ENCODE data around the gene SYVN1.
A peak's percentile ranks its signal among the peaks of the same experiment; 100 is the strongest.

Gene SYVN1

DNA sequence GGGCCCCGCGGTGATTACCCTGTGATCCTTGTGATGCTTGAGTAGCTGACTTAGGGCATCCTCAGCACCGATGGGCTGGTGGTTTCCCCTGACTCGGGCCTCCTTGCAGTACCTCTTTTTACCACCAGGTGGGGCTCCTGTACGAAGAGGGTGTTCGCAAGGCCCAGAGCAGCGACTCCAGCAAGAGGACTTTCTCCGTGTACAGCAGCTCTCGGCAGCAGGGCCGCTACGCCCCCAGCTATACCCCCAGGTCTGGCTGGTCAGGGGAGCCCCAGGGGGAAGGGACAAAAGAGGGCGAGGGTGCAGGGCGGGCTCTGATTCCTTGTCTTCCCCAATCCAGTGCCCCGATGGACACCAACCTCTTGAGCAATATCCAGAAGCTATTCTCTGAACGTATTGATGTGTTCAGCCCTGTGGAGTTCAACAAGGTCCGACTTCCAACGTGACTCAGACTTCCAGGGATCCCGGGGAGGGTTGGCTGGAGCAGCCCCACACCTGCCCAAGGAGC is 23.9 kb downstream of the SYVN1 start:
- Histone ChIP-seq H3K9me2 (replicated peaks; ENCODE audit: low read depth, low read length) (no peaks in the 10 kb centered on the region), H3K9me3 (ENCODE audit: insufficient read depth, low read depth, low read length) (no peaks in the 10 kb centered on the region), H3K79me2 (ENCODE audit: insufficient read depth, low read length) (peaks cover 5% of the 10 kb centered on the region; the same call in 1 of the 2 replicates), H3F3A (ENCODE audit: low read depth) (peaks cover 5% of the 10 kb centered on the region; the same call in 1 of the 2 replicates), H3K27me3 (ENCODE audit: insufficient read depth, low read length, poor library complexity, severe bottlenecking) (no peaks in the 10 kb centered on the region), H3K4me2 (ENCODE audit: low read depth, low read length, poor library complexity, severe bottlenecking) (no peak overlapping the region), H3K4me1 (ENCODE audit: insufficient read depth, low read length, poor library complexity, severe bottlenecking) (peaks cover 18% of the 10 kb centered on the region), H2AFZ (ENCODE audit: low read length) (no peak overlapping the region), H3K9ac (ENCODE audit: low read depth, low read length, poor library complexity, severe bottlenecking) (no peak overlapping the region), H4K20me1 (ENCODE audit: insufficient read depth, low read length, poor library complexity, severe bottlenecking) (peaks cover 6% of the 10 kb centered on the region), H3K36me3 (ENCODE audit: insufficient read depth, low read length) (peaks cover 13% of the 10 kb centered on the region; the same call in 1 of the 2 replicates), H3K4me3 (ENCODE audit: low read length, poor library complexity, severe bottlenecking) (no peak overlapping the region)
- TF ChIP-seq EZH2phosphoT487 (IDR thresholded peaks at IDR 0.05; ENCODE audit: borderline replicate concordance), result no peak
- TF ChIP-seq, protein P1, sequence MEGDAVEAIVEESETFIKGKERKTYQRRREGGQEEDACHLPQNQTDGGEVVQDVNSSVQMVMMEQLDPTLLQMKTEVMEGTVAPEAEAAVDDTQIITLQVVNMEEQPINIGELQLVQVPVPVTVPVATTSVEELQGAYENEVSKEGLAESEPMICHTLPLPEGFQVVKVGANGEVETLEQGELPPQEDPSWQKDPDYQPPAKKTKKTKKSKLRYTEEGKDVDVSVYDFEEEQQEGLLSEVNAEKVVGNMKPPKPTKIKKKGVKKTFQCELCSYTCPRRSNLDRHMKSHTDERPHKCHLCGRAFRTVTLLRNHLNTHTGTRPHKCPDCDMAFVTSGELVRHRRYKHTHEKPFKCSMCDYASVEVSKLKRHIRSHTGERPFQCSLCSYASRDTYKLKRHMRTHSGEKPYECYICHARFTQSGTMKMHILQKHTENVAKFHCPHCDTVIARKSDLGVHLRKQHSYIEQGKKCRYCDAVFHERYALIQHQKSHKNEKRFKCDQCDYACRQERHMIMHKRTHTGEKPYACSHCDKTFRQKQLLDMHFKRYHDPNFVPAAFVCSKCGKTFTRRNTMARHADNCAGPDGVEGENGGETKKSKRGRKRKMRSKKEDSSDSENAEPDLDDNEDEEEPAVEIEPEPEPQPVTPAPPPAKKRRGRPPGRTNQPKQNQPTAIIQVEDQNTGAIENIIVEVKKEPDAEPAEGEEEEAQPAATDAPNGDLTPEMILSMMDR (conservative IDR thresholded peaks at IDR 0.05; ENCODE audit: low read length), result peak; percentile 89

DNA sequence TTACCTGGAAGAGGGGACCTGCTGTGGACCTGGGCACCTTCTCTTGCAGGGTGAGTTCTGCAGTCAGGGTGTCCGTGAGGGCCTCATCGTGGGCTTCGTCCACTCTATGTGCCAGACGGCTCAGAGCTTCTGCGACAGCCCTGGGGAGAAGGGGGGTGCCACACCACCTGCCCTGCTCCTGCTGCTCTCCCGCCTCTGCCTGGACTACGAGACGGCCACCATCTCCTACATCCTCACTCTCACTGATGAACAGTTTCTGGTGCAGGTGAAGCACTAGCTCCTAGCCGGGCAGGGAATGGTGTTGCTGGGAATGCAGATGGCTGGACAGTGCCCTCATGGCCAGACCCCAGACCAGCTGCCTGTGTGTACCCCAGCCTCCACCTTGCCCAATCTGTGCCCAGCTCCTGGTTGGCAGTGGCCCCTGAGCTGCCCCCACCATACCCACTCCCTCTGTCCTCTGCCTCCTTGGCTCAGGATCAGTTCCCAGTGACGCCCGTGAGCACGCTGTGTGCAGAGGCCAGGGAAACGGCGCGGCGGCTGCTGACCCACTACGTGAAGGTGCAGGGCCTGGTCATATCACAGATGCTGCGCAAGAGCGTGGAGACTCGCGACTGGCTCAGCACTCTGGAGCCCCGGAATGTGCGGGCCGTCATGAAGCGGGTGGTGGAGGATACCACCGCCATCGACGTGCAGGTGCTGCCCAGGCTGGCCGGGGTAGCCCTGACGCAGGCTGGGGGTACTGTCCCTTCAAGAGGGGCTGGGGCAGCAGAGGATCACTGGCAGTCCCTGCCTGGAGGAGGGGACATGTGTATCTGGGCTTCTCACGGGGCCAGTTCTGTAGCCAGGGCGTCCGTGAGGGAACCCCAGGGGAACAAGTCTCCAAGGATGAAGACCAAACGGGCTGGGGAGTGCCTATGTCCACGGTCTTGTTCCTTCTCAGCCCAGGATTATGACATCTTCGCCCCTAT is 24.8 kb downstream of the SYVN1 start:
- Histone ChIP-seq H3K4me2 (ENCODE audit: low read depth, low read length, poor library complexity, severe bottlenecking) (no peak overlapping the region), H3K9me3 (ENCODE audit: insufficient read depth, low read depth, low read length) (no peaks in the 10 kb centered on the region), H3F3A (ENCODE audit: low read depth) (peaks cover 5% of the 10 kb centered on the region; the same call in 1 of the 2 replicates), H3K79me2 (ENCODE audit: insufficient read depth, low read length) (peaks cover 10% of the 10 kb centered on the region; the same call in 1 of the 2 replicates), H3K4me1 (ENCODE audit: insufficient read depth, low read length, poor library complexity, severe bottlenecking) (peaks cover 18% of the 10 kb centered on the region), H3K4me3 (ENCODE audit: low read length, poor library complexity, severe bottlenecking) (no peak overlapping the region), H2AFZ (ENCODE audit: low read length) (no peak overlapping the region), H4K20me1 (ENCODE audit: insufficient read depth, low read length, poor library complexity, severe bottlenecking) (peaks cover 6% of the 10 kb centered on the region), H3K36me3 (ENCODE audit: insufficient read depth, low read length) (peaks cover 13% of the 10 kb centered on the region; the same call in 1 of the 2 replicates), H3K9ac (ENCODE audit: low read depth, low read length, poor library complexity, severe bottlenecking) (no peak overlapping the region), H3K9me2 (replicated peaks; ENCODE audit: low read depth, low read length) (no peaks in the 10 kb centered on the region), H3K27me3 (ENCODE audit: insufficient read depth, low read length, poor library complexity, severe bottlenecking) (no peaks in the 10 kb centered on the region)
- TF ChIP-seq, protein P1 (conservative IDR thresholded peaks at IDR 0.05; ENCODE audit: low read length), result no peak
- TF ChIP-seq EZH2phosphoT487 (IDR thresholded peaks at IDR 0.05; ENCODE audit: borderline replicate concordance), result no peak

DNA sequence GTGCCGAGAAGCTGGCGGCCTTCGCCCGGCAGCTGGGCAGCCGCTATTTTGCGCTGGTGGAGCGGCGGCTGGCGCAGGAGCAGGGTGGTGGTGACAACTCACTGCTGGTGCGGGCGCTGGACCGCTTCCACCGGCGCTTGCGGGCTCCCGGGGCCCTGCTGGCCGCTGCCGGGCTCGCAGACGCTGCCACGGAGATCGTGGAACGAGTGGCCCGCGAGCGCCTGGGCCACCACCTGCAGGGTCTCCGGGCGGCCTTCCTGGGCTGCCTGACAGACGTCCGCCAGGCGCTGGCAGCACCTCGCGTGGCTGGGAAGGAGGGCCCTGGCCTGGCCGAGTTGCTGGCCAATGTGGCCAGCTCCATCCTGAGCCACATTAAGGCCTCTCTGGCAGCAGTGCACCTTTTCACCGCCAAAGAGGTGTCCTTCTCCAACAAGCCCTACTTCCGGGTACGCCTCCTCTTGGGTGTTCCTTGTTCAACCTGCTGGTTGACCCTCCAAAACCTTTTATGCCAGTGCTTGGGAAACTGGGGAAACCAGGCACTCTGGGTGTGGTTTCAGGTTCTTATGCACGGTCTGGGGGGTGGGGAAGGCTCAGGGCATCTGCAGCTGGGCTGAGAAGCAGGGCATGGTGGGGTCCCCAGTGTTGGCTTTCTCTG is 25.7 kb downstream of the SYVN1 start:
- H3K9me2 ChIP-seq (replicated peaks; ENCODE audit: low read depth, low read length), result no peaks in the 10 kb centered on the region
- no peaks in the 10 kb centered on the region for H3K9me3 ChIP-seq (ENCODE audit: insufficient read depth, low read depth, low read length)
- H3K36me3 ChIP-seq (ENCODE audit: insufficient read depth, low read length), result peaks cover 13% of the 10 kb centered on the region; the same call in 1 of the 2 replicates
- H3K4me1 ChIP-seq (ENCODE audit: insufficient read depth, low read length, poor library complexity, severe bottlenecking), result peaks cover 18% of the 10 kb centered on the region
- H3K9ac ChIP-seq (ENCODE audit: low read depth, low read length, poor library complexity, severe bottlenecking), result no peak overlapping the region
- no peak overlapping the region for H3K4me2 ChIP-seq (ENCODE audit: low read depth, low read length, poor library complexity, severe bottlenecking)
- H2AFZ ChIP-seq (ENCODE audit: low read length), result no peak overlapping the region
- H4K20me1 ChIP-seq (ENCODE audit: insufficient read depth, low read length, poor library complexity, severe bottlenecking), result peaks cover 6% of the 10 kb centered on the region
- H3K27me3 ChIP-seq (ENCODE audit: insufficient read depth, low read length, poor library complexity, severe bottlenecking), result no peaks in the 10 kb centered on the region
- TF ChIP-seq, protein P1 (conservative IDR thresholded peaks at IDR 0.05; ENCODE audit: low read length), result no peak
- no peak for TF ChIP-seq EZH2phosphoT487 (IDR thresholded peaks at IDR 0.05; ENCODE audit: borderline replicate concordance)
- H3F3A ChIP-seq (ENCODE audit: low read depth), result peaks cover 5% of the 10 kb centered on the region; the same call in 1 of the 2 replicates
- peaks cover 11% of the 10 kb centered on the region; the same call in 1 of the 2 replicates for H3K79me2 ChIP-seq (ENCODE audit: insufficient read depth, low read length)
- no peak overlapping the region for H3K4me3 ChIP-seq (ENCODE audit: low read length, poor library complexity, severe bottlenecking)

Data from Loucy (cell line).